Measurements from ENCODE around the gene MMP17.
A peak's percentile ranks its signal among the peaks of the same experiment; 100 is the strongest.
"Not testable (repeated sequence)": the region's sequence is repeated elsewhere in the genome, so short reads cannot be mapped to it uniquely, and the experiment has no call there.

Gene MMP17

GRCh38 chr12:131808744-131809371 is 19.3 kb upstream of the MMP17 start:
- TF ChIP-seq CTCF (IDR thresholded peaks at IDR 0.05; ENCODE audit: insufficient read depth, low read length, poor library complexity, severe bottlenecking) = no peak
- H3K4me3 ChIP-seq (replicated peaks; ENCODE audit: low read depth, low read length) = peak overlapping the region; percentile 57
- H3K27me3 ChIP-seq (replicated peaks; ENCODE audit: control insufficient read depth, insufficient read depth, low read length) = no peaks in the 10 kb centered on the region
- H3K36me3 ChIP-seq (ENCODE audit: control insufficient read depth, insufficient read depth, low read length) = no peaks in the 10 kb centered on the region
- DNase-seq (ENCODE audit: extremely low read depth, insufficient read length) = no peak

DNA sequence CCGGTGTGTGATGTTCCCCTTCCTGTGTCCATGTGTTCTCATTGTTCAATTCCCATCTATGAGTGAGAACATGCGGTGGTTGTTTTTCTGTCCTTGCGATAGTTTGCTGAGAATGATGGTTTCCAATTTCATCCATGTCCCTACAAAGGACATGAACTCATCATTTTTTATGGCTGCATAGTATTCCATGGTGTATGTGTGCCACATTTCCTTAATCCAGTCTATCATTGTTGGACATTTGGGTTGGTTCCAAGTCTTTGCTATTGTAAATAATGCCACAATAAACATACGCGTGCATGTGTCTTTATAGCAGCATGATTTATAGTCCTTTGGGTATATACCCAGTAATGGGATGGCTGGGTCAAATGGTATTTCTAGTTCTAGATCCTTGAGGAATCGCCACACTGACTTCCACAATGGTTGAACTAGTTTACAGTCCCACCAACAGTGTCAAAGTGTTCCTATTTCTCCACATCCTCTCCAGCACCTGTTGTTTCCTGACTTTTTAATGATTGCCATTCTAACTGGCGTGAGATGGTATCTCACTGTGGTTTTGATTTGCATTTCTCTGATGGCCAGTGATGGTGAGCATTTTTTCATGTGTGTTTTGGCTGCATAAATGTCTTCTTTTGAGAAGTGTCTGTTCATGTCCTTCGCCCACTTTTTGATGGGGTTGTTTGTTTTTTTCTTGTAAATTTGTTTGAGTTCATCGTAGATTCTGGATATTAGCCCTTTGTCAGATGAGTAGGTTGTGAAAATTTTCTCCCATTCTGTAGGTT is 18.5 kb upstream of the MMP17 start:
- H3K4me3 ChIP-seq (replicated peaks; ENCODE audit: low read depth, low read length); DNase-seq (ENCODE audit: extremely low read depth, insufficient read length); H3K27me3 ChIP-seq (replicated peaks; ENCODE audit: control insufficient read depth, insufficient read depth, low read length); H3K36me3 ChIP-seq (ENCODE audit: control insufficient read depth, insufficient read depth, low read length): not testable (repeated sequence)

- TF ChIP-seq CTCF (IDR thresholded peaks at IDR 0.05; ENCODE audit: insufficient read depth, low read length, poor library complexity, severe bottlenecking) = no peak
- Histone ChIP-seq H3K4me3 (replicated peaks; ENCODE audit: low read depth, low read length) (no peak overlapping the region), H3K27me3 (replicated peaks; ENCODE audit: control insufficient read depth, insufficient read depth, low read length) (no peaks in the 10 kb centered on the region), H3K36me3 (ENCODE audit: control insufficient read depth, insufficient read depth, low read length) (no peaks in the 10 kb centered on the region)
- no peak for DNase-seq (ENCODE audit: extremely low read depth, insufficient read length)
Measured at GRCh38 chr12:131810726-131811125, 17.5 kb upstream of the MMP17 start.

GRCh38 chr12:131815131-131815530 is 13.1 kb upstream of the MMP17 start:
- DNase-seq (ENCODE audit: extremely low read depth, insufficient read length) = no peak
- no peaks in the 10 kb centered on the region for H3K27me3 ChIP-seq (replicated peaks; ENCODE audit: control insufficient read depth, insufficient read depth, low read length)
- TF ChIP-seq CTCF (IDR thresholded peaks at IDR 0.05; ENCODE audit: insufficient read depth, low read length, poor library complexity, severe bottlenecking) = no peak
- no peak overlapping the region for H3K4me3 ChIP-seq (replicated peaks; ENCODE audit: low read depth, low read length)
- no peaks in the 10 kb centered on the region for H3K36me3 ChIP-seq (ENCODE audit: control insufficient read depth, insufficient read depth, low read length)

- Histone ChIP-seq H3K27me3 (replicated peaks; ENCODE audit: control insufficient read depth, insufficient read depth, low read length) (no peaks in the 10 kb centered on the region), H3K36me3 (ENCODE audit: control insufficient read depth, insufficient read depth, low read length) (no peaks in the 10 kb centered on the region), H3K4me3 (replicated peaks; ENCODE audit: low read depth, low read length) (no peak overlapping the region)
- no peak for TF ChIP-seq CTCF (IDR thresholded peaks at IDR 0.05; ENCODE audit: insufficient read depth, low read length, poor library complexity, severe bottlenecking)
- DNase-seq (ENCODE audit: extremely low read depth, insufficient read length) = no peak
Measured at GRCh38 chr12:131816495-131816894, 11.7 kb upstream of the MMP17 start.

DNA sequence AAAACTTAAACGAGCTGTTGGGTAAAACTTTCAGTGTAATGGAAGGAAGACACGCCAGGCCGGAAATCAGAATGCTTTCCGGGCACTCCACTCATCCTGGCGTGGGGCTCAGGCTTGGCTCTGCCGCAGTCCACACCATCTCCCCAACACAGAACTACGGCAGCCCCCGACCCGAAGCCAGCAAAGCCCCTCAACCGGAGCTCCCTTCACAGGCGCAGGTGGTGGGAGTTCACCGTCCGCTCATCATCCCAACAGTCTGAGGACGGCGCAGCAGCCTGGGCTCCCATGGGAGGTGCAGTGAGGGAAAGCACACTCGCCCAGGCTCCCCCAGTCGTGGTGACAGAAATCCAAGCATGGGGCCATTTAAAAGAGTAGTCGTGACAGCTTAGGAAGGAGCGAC is 11.0 kb upstream of the MMP17 start:
- Histone ChIP-seq H3K36me3 (ENCODE audit: control insufficient read depth, insufficient read depth, low read length) (no peaks in the 10 kb centered on the region), H3K4me3 (replicated peaks; ENCODE audit: low read depth, low read length) (no peak overlapping the region), H3K27me3 (replicated peaks; ENCODE audit: control insufficient read depth, insufficient read depth, low read length) (no peaks in the 10 kb centered on the region)
- no peak for DNase-seq (ENCODE audit: extremely low read depth, insufficient read length)
- no peak for TF ChIP-seq CTCF (IDR thresholded peaks at IDR 0.05; ENCODE audit: insufficient read depth, low read length, poor library complexity, severe bottlenecking)
